ENCODE results near the gene CEP57L1.

DNA sequence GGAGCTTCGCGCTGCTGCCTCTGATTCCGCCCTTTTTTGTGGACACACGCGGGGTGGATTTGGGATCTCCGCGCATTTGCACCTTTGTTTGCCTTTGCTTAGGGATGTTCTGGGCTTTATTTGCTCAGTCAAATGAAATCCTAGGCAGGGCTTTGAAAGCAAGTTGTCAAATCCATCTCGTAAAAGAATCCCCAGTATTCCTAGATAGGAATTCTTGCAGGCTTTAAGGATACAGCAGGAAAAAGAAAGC is 453 bp downstream of the CEP57L1 start:
- TF ChIP-seq, protein P1, sequence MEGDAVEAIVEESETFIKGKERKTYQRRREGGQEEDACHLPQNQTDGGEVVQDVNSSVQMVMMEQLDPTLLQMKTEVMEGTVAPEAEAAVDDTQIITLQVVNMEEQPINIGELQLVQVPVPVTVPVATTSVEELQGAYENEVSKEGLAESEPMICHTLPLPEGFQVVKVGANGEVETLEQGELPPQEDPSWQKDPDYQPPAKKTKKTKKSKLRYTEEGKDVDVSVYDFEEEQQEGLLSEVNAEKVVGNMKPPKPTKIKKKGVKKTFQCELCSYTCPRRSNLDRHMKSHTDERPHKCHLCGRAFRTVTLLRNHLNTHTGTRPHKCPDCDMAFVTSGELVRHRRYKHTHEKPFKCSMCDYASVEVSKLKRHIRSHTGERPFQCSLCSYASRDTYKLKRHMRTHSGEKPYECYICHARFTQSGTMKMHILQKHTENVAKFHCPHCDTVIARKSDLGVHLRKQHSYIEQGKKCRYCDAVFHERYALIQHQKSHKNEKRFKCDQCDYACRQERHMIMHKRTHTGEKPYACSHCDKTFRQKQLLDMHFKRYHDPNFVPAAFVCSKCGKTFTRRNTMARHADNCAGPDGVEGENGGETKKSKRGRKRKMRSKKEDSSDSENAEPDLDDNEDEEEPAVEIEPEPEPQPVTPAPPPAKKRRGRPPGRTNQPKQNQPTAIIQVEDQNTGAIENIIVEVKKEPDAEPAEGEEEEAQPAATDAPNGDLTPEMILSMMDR (IDR thresholded peaks at IDR 0.05), result no peak
- no peak for TF ChIP-seq POLR2A (IDR thresholded peaks at IDR 0.05)

Data from lower leg skin (tissue), 3 donors.